Esophagus muscularis mucosa (tissue), 4 donors: ENCODE data around the gene ZMIZ1. TPM values are rescaled to one million over a fixed set of nuclear protein-coding genes. Genes with fewer than 3 reads are reported as not detected.
A peak's percentile ranks its signal among the peaks of the same experiment; 100 is the strongest.

Experiments
- DNase-seq: peaks from one replicate; pipeline ENCODE4 v3.0.0-alpha.2; 2017; ENCODE audit errors: extremely low spot score
- H3K27ac ChIP-seq, 4 donors: fragments of 200-600 bp; sonication (generic); replicated peaks in 1 of 4; 1 replicate in 3 of 4; 2 replicates in 1 of 4; pipeline ENCODE4 v1.5.1; 2016 to 2019; ENCODE audit warnings: mild to moderate bottlenecking in 1 of 4
- H3K27me3 ChIP-seq, 4 donors: fragments of 200-600 bp; sonication (generic); one replicate each; pipeline versions ENCODE4 v1.5.1 to v1.6.0; 2016 to 2019
- H3K36me3 ChIP-seq, 4 donors: fragments of 200-600 bp; sonication (generic); one replicate each; pipeline ENCODE4 v1.5.1; 2016 to 2019
- H3K4me1 ChIP-seq, 4 donors: fragments of 200-600 bp; sonication (generic); one replicate each; pipeline ENCODE4 v1.5.1; 2016 to 2019
- H3K4me3 ChIP-seq, 4 donors: fragments of 200-600 bp; sonication (generic); 1 replicate in 2 of 4; 2 replicates in 2 of 4; pipeline ENCODE4 v1.5.1; 2016 to 2019; ENCODE audit warnings: mild to moderate bottlenecking in 4 of 4, moderate library complexity in 1 of 4
- H3K9me3 ChIP-seq, 4 donors: fragments of 200-600 bp; sonication (generic); 1 replicate in 3 of 4; 2 replicates in 1 of 4; pipeline ENCODE4 v1.5.1; 2016 to 2019
- EP300 ChIP-seq: sonication (generic); formaldehyde crosslinking; IDR thresholded peaks from one replicate; pipeline ENCODE4 v1.6.1; 2017; ENCODE audit warnings: antibody characterized with exemption
- POLR2A ChIP-seq: fragments of 450-650 bp; IDR thresholded peaks from one replicate; pipeline ENCODE4 v1.6.1; 2017; ENCODE audit warnings: antibody characterized with exemption, moderate library complexity, mild to moderate bottlenecking, low read depth
- POLR2AphosphoS5 ChIP-seq, 2 donors: sonication (generic); formaldehyde crosslinking; IDR thresholded peaks; one replicate each; pipeline ENCODE4 v1.6.1; 2017; ENCODE audit warnings: antibody characterized with exemption in 2 of 2
- WGBS: methylation state at CpG from one replicate; pipeline ENCODE4 v1.1.5; 2018; 5-methylcytosine and 5-hydroxymethylcytosine counted together
- intact Hi-C: fragments of 100-400 bp; cut with DNase I; formaldehyde crosslinking; loops from one replicate; pipeline ENCODE4 v1.15.1; 2023
- total RNA-seq, 4 donors: library from RNA; depleted of rRNA; stranded (reverse); fragments of >200 nt; gene quantifications; one replicate each; pipeline versions ENCODE4 v1.1.0 to v1.2.1, GENCODE V29; 2016
- TF ChIP-seq, protein P1 (sequence below), 3 experiments: fragments of 200-600 bp in 2 of 3; fragments of 450-650 bp in 1 of 3; sonication (generic) in 2 of 3; IDR thresholded peaks; one replicate each; pipeline ENCODE4 v1.5.1; 2017 to 2019; ENCODE audit warnings: antibody characterized with exemption in 3 of 3, mild to moderate bottlenecking in 2 of 3, moderate library complexity in 1 of 3

Gene ZMIZ1
- total RNA-seq, 4 donors from 2014 or later, result 48.7 to 87.2 (median 66.0) TPM

- Histone ChIP-seq H3K27ac (peak overlapping the region; percentile 74 to 90 (median 86)), H3K4me1 (peaks cover 98 to 100% (median 100%) of the 10 kb centered on the region in 4 donors), H3K36me3 (peaks cover 0 to 37% (median 29%) of the 10 kb centered on the region in 4 donors), H3K4me3 (no peak overlapping the region), H3K27me3 (no peaks in the 10 kb centered on the region), H3K9me3 (no peaks in the 10 kb centered on the region)
- intact Hi-C loops, result no loop called here
- no peak for DNase-seq
- TF ChIP-seq POLR2AphosphoS5 (IDR thresholded peaks at IDR 0.05) (no peak), POLR2A (no peak), EP300 (no peak)
- TF ChIP-seq, protein P1, sequence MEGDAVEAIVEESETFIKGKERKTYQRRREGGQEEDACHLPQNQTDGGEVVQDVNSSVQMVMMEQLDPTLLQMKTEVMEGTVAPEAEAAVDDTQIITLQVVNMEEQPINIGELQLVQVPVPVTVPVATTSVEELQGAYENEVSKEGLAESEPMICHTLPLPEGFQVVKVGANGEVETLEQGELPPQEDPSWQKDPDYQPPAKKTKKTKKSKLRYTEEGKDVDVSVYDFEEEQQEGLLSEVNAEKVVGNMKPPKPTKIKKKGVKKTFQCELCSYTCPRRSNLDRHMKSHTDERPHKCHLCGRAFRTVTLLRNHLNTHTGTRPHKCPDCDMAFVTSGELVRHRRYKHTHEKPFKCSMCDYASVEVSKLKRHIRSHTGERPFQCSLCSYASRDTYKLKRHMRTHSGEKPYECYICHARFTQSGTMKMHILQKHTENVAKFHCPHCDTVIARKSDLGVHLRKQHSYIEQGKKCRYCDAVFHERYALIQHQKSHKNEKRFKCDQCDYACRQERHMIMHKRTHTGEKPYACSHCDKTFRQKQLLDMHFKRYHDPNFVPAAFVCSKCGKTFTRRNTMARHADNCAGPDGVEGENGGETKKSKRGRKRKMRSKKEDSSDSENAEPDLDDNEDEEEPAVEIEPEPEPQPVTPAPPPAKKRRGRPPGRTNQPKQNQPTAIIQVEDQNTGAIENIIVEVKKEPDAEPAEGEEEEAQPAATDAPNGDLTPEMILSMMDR (IDR thresholded peaks at IDR 0.05), result no peak
- WGBS, result 98% methylated on average over 9 of the region's 12 CpGs
Measured at GRCh38 chr10:79162022-79162421, 93.3 kb downstream of the ZMIZ1 start.

GRCh38 chr10:79162861-79163665, 94.3 kb downstream of the ZMIZ1 start:
- intact Hi-C loops, result no loop called here
- WGBS, result 50% methylated on average over 16 of the region's 17 CpGs
- DNase-seq, result no peak
- TF ChIP-seq EP300 (no peak), POLR2AphosphoS5 (IDR thresholded peaks at IDR 0.05) (peak in 1 of 2 donors; percentile 46)
- Histone ChIP-seq H3K9me3 (no peaks in the 10 kb centered on the region), H3K27ac (peak overlapping the region; percentile 74 to 90 (median 86)), H3K27me3 (no peaks in the 10 kb centered on the region), H3K36me3 (peaks cover 4 to 47% (median 38%) of the 10 kb centered on the region in 4 donors), H3K4me3 (no peak overlapping the region), H3K4me1 (peaks cover 96 to 100% (median 97%) of the 10 kb centered on the region in 4 donors)

GRCh38 chr10:79163666-79163975, 94.9 kb downstream of the ZMIZ1 start:
- no peak for DNase-seq
- H3K9me3 ChIP-seq, result no peaks in the 10 kb centered on the region
- no peaks in the 10 kb centered on the region for H3K27me3 ChIP-seq
- 85% methylated on average over 8 of the region's 8 CpGs for WGBS
- H3K36me3 ChIP-seq, result peaks cover 4 to 53% (median 43%) of the 10 kb centered on the region in 4 donors
- no peak overlapping the region for H3K4me3 ChIP-seq
- intact Hi-C loops, result no loop called here
- TF ChIP-seq POLR2A, result no peak
- no peak for TF ChIP-seq POLR2AphosphoS5 (IDR thresholded peaks at IDR 0.05)
- TF ChIP-seq, protein P1 (IDR thresholded peaks at IDR 0.05), result no peak
- no peak for TF ChIP-seq EP300
- H3K27ac ChIP-seq, result peak overlapping the region; percentile 74 to 90 (median 86)
- peaks cover 90 to 96% (median 91%) of the 10 kb centered on the region in 4 donors for H3K4me1 ChIP-seq

GRCh38 chr10:79164075-79164474, 95.3 kb downstream of the ZMIZ1 start:
- H3K9me3 ChIP-seq, result no peaks in the 10 kb centered on the region
- WGBS, result 92% methylated on average over 9 of the region's 9 CpGs
- H3K27me3 ChIP-seq, result no peaks in the 10 kb centered on the region
- intact Hi-C loops, result no loop called here
- no peak for DNase-seq
- peak overlapping the region in 3 of 4 donors; percentile 74 to 90 (median 85) for H3K27ac ChIP-seq
- peaks cover 86 to 91% (median 87%) of the 10 kb centered on the region in 4 donors for H3K4me1 ChIP-seq
- TF ChIP-seq, protein P1 (IDR thresholded peaks at IDR 0.05), result no peak
- TF ChIP-seq EP300, result no peak
- TF ChIP-seq POLR2A, result no peak
- TF ChIP-seq POLR2AphosphoS5 (IDR thresholded peaks at IDR 0.05), result no peak
- H3K36me3 ChIP-seq, result peaks cover 4 to 58% (median 47%) of the 10 kb centered on the region in 4 donors
- H3K4me3 ChIP-seq, result no peak overlapping the region

- Histone ChIP-seq H3K4me1 (peaks cover 75 to 86% (median 78%) of the 10 kb centered on the region in 4 donors), H3K27me3 (no peaks in the 10 kb centered on the region), H3K4me3 (no peak overlapping the region), H3K9me3 (no peaks in the 10 kb centered on the region), H3K27ac (peak overlapping the region in 3 of 4 donors; percentile 47 to 58 (median 49)), H3K36me3 (peaks cover 4 to 69% (median 55%) of the 10 kb centered on the region in 4 donors)
- WGBS, result 45% methylated on average over 8 of the region's 11 CpGs
- DNase-seq, result no peak
- TF ChIP-seq, protein P1 (IDR thresholded peaks at IDR 0.05), result no peak
- TF ChIP-seq POLR2A (no peak), EP300 (no peak), POLR2AphosphoS5 (IDR thresholded peaks at IDR 0.05) (no peak)
- intact Hi-C loops, result no loop called here
Measured at GRCh38 chr10:79165070-79165778, 96.5 kb downstream of the ZMIZ1 start.
